Right lobe of liver (tissue), 4 donors: ENCODE data around the gene ZNF225.

Experiments used
- CTCF ChIP-seq, 4 donors: fragments of 200-600 bp in 3 of 4; fragments of 450-650 bp in 1 of 4; IDR thresholded peaks; one replicate each; pipeline versions ENCODE4 v1.5.1 to v1.8.0; 2016 to 2022; ENCODE audit warnings: antibody characterized with exemption in 4 of 4, mild to moderate bottlenecking in 2 of 4
- POLR2A ChIP-seq: fragments of 450-650 bp; IDR thresholded peaks from one replicate; pipeline ENCODE4 v1.6.1; 2017; ENCODE audit warnings: antibody characterized with exemption, mild to moderate bottlenecking
- donor health status: DM: no; HTN: no; CAD: no.
- donor health status: DM: no; HTN: no; CAD: no.
- donor health status: DM: no; HTN: yes; CAD: no.

GRCh38 chr19:44151491-44151890 lies 38.3 kb downstream of the ZNF225 start:
- no peak for TF ChIP-seq CTCF (IDR thresholded peaks at IDR 0.05)
- no peak for TF ChIP-seq POLR2A
